Loucy (cell line): ENCODE measurements around the gene KLC1.
A peak's percentile ranks its signal among the peaks of the same experiment; 100 is the strongest.

Source experiments
- H2AFZ ChIP-seq: fragments of 200-600 bp; sonication (generic); 2 replicates; pipeline ENCODE4 v1.6.0; 2016; ENCODE audit warnings: antibody characterized with exemption, mild to moderate bottlenecking, low read length, moderate library complexity
- H3F3A ChIP-seq: fragments of 200-600 bp; 2 replicates; pipeline ENCODE4 v1.6.0; 2016; ENCODE audit warnings: antibody characterized with exemption, low read depth, mild to moderate bottlenecking
- H3K27me3 ChIP-seq: fragments of 200-600 bp; sonication (generic); 2 replicates; pipeline ENCODE4 v1.6.1; 2014; ENCODE audit warnings: low read length, mild to moderate bottlenecking; ENCODE audit not compliant: insufficient read depth, poor library complexity, severe bottlenecking
- H3K36me3 ChIP-seq: fragments of 200-600 bp; sonication (generic); 2 replicates; pipeline ENCODE4 v1.6.1; 2016; ENCODE audit warnings: low read length; ENCODE audit not compliant: insufficient read depth
- H3K4me1 ChIP-seq: fragments of 200-600 bp; sonication (generic); 2 replicates; pipeline ENCODE4 v1.5.1; 2014; ENCODE audit warnings: low read length, mild to moderate bottlenecking; ENCODE audit not compliant: insufficient read depth, poor library complexity, severe bottlenecking
- H3K4me2 ChIP-seq: fragments of 200-600 bp; sonication (generic); 2 replicates; pipeline ENCODE4 v1.6.0; 2014; ENCODE audit warnings: antibody characterized with exemption, low read length, low read depth, mild to moderate bottlenecking; ENCODE audit not compliant: poor library complexity, severe bottlenecking
- H3K4me3 ChIP-seq: fragments of 200-600 bp; sonication (generic); 2 replicates; pipeline ENCODE4 v1.5.1; 2014; ENCODE audit warnings: low read length, mild to moderate bottlenecking, mixed read lengths; ENCODE audit not compliant: poor library complexity, severe bottlenecking
- H3K79me2 ChIP-seq: fragments of 200-600 bp; sonication (generic); 2 replicates; pipeline ENCODE4 v1.6.1; 2014; ENCODE audit warnings: low read length; ENCODE audit not compliant: insufficient read depth
- H3K9ac ChIP-seq: fragments of 200-600 bp; sonication (generic); 2 replicates; pipeline ENCODE4 v1.6.0; 2014; ENCODE audit warnings: mild to moderate bottlenecking, low read depth, low read length, moderate library complexity; ENCODE audit not compliant: poor library complexity, severe bottlenecking
- H3K9me2 ChIP-seq: fragments of 200-600 bp; sonication (generic); replicated peaks from 2 replicates; pipeline ENCODE4 v1.6.1; 2016; ENCODE audit warnings: low read depth, low read length, mixed read lengths
- H3K9me3 ChIP-seq: fragments of 200-600 bp; sonication (generic); 2 replicates; pipeline ENCODE4 v1.6.1; 2014; ENCODE audit warnings: mild to moderate bottlenecking, antibody characterized with exemption, low read length, low read depth; ENCODE audit not compliant: insufficient read depth
- H4K20me1 ChIP-seq: fragments of 200-600 bp; sonication (generic); 2 replicates; pipeline ENCODE4 v1.6.0; 2014; ENCODE audit warnings: antibody characterized with exemption, low read length, mild to moderate bottlenecking; ENCODE audit not compliant: insufficient read depth, poor library complexity, severe bottlenecking
- EZH2phosphoT487 ChIP-seq: fragments of 200-600 bp; IDR thresholded peaks from 2 replicates; pipeline ENCODE4 v1.6.1; 2018; ENCODE audit warnings: antibody characterized with exemption, mild to moderate bottlenecking, moderate library complexity, borderline replicate concordance
- TF ChIP-seq, protein P1 (sequence below): fragments of 200-600 bp; sonication (generic); conservative IDR thresholded peaks from 2 replicates; pipeline ENCODE4 v1.5.1; 2014; ENCODE audit warnings: mild to moderate bottlenecking, antibody characterized with exemption, low read length

KLC1 gene

DNA sequence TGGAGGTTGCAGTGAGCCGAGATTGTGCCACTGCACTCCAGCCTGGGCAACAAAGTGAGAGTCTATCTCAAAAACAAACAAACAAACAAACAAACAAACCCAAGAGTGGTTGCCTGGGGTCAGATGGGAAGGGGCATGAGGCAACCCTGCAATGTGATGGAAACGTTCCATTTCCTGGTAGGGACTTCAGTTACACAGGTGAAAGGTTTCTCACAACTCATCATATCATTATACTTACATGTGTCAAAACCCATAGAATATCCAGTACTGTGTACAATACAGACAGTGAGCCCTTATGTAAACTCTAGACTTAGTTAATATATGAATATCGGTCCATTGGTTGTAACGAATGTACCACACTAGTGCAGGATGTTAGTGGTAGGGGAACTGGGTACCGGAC is 7.2 kb upstream of the KLC1 start:
- Histone ChIP-seq H3K4me3 (no peak overlapping the region), H2AFZ (no peak overlapping the region), H3F3A (0 out of 2 replicates have a peak, but pooled peaks cover 6% of the 10 kb centered on the region), H3K36me3 (no peaks in the 10 kb centered on the region), H3K4me1 (peaks cover 30% of the 10 kb centered on the region), H3K79me2 (no peaks in the 10 kb centered on the region), H3K27me3 (no peaks in the 10 kb centered on the region), H3K9me3 (no peaks in the 10 kb centered on the region), H3K9ac (no peak overlapping the region), H3K9me2 (no peaks in the 10 kb centered on the region), H3K4me2 (no peak overlapping the region), H4K20me1 (no peaks in the 10 kb centered on the region)
- no peak for TF ChIP-seq EZH2phosphoT487
- TF ChIP-seq, protein P1, sequence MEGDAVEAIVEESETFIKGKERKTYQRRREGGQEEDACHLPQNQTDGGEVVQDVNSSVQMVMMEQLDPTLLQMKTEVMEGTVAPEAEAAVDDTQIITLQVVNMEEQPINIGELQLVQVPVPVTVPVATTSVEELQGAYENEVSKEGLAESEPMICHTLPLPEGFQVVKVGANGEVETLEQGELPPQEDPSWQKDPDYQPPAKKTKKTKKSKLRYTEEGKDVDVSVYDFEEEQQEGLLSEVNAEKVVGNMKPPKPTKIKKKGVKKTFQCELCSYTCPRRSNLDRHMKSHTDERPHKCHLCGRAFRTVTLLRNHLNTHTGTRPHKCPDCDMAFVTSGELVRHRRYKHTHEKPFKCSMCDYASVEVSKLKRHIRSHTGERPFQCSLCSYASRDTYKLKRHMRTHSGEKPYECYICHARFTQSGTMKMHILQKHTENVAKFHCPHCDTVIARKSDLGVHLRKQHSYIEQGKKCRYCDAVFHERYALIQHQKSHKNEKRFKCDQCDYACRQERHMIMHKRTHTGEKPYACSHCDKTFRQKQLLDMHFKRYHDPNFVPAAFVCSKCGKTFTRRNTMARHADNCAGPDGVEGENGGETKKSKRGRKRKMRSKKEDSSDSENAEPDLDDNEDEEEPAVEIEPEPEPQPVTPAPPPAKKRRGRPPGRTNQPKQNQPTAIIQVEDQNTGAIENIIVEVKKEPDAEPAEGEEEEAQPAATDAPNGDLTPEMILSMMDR, result no peak

- Histone ChIP-seq H2AFZ (no peak overlapping the region), H3K79me2 (no peaks in the 10 kb centered on the region; the same call in 1 of the 2 replicates), H3K4me1 (peaks cover 35% of the 10 kb centered on the region), H3K9me2 (no peaks in the 10 kb centered on the region), H3K27me3 (no peaks in the 10 kb centered on the region), H3K36me3 (no peaks in the 10 kb centered on the region), H3K9ac (no peak overlapping the region), H3K4me2 (no peak overlapping the region), H4K20me1 (no peaks in the 10 kb centered on the region), H3F3A (0 out of 2 replicates have a peak, but pooled peaks cover 6% of the 10 kb centered on the region), H3K4me3 (no peak overlapping the region), H3K9me3 (no peaks in the 10 kb centered on the region)
- TF ChIP-seq, protein P1, result no peak
- no peak for TF ChIP-seq EZH2phosphoT487
These were observed 5.7 kb upstream of the KLC1 start for GRCh38 chr14:103623308-103623707.

DNA sequence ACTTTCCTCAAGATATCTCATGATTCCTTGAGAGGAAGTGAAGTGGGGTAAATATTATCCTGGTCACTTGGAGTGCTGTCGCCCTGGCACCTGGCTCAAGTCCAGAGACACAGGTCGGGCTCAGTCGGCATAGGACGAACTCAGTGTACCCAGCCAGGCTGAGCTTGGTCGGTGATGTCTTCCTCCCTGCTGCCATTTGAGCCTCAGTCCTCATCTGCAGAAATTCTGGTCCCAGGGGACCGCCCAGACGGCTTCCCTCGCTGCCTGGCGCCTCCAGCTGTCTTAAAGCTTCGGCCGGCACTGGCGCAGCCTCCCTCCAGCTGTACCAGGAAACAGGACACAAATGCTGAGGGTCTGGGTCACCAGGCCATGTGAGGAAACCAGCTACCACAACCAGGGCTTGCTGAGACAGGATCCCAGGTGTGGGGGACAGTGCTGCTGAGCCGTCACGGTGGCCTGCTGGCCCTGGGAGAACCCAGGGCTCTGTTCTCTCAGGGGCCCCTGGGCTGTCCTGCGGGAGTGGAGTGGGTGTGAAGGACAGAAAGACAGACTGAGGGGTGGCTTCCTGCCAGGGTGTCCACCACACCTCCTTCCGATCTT is 5.0 kb upstream of the KLC1 start:
- Histone ChIP-seq H3K4me1 (peaks cover 39% of the 10 kb centered on the region), H3K4me3 (no peak overlapping the region), H3K36me3 (no peaks in the 10 kb centered on the region), H4K20me1 (no peaks in the 10 kb centered on the region), H3K4me2 (peak overlapping the region; percentile 72), H3K79me2 (no peaks in the 10 kb centered on the region; the same call in 1 of the 2 replicates), H3K9ac (no peak overlapping the region), H3K9me3 (no peaks in the 10 kb centered on the region), H2AFZ (no peak overlapping the region), H3K27me3 (no peaks in the 10 kb centered on the region), H3F3A (0 out of 2 replicates have a peak, but pooled peaks cover 6% of the 10 kb centered on the region), H3K9me2 (no peaks in the 10 kb centered on the region)
- TF ChIP-seq, protein P1, result no peak
- no peak for TF ChIP-seq EZH2phosphoT487
